ENCODE measurements around the gene CCNY. TPM values are rescaled to one million over a fixed set of nuclear protein-coding genes. Genes with fewer than 3 reads are reported as not detected.

Gene CCNY
- total and polyA plus RNA-seq, 8 donors = 5.8 to 99.6 (median 37.7) TPM

DNA sequence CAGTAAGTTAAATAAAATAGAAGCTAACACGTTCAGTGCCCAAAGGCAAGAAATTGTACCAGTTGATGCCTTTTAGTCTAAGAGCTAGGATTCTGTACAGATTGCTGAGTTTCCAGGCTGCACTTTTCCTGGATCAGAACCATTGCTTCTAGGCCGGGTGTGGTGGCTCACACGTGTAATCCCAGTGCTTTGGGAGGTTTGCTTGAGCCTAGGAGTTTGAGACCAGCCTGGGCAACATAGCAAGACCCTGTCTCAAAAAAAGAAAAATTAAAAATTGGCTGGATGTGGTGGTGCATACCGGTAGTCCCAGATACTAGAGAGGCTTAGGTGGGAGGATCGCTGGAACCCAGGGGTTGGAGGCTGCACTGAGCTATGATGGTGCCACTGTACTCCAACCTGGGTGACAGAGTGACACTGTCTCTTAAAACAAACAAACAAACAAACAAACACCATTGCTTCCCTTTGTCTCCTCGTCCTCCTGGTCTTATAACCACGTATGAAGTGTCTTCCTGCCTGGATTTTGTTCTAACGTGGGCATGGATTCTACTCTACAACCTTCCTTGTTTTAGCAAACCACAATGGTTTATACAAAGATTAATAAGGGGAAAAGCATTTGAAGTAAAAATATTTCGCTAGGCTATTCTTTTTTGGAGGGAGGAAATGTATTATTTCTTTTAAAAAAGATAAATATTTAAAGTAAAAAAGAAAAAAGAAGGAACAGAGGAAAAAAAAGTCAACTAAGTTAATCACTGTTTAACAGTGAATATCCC, 9.7 kb upstream of the CCNY start:
- 85 to 90% (median 87%) methylated on average over 9 of the region's 9 CpGs for WGBS, 5 donors
- TF ChIP-seq CTCF (IDR thresholded peaks at IDR 0.05) = no peak
- TF ChIP-seq POLR2AphosphoS5 (IDR thresholded peaks at IDR 0.05) = no peak
- no peak for TF ChIP-seq EP300 (IDR thresholded peaks at IDR 0.05)
- no peak for TF ChIP-seq POLR2A (IDR thresholded peaks at IDR 0.05)
- H3K27me3 ChIP-seq = no peaks in the 10 kb centered on the region
- intact Hi-C loops (cut with DNase I; ENCODE audit: low total_unique reads) = no loop called here
- peak overlapping the region in 1 of 5 donors; percentile 3 for H3K27ac ChIP-seq
- H3K4me3 ChIP-seq = no peak overlapping the region
- H3K4me1 ChIP-seq = peaks cover 0 to 42% (median 33%) of the 10 kb centered on the region in 4 donors
- no peak for DNase-seq
- H3K36me3 ChIP-seq = peaks cover 0 to 9% (median 3%) of the 10 kb centered on the region in 4 donors
- H3K9me3 ChIP-seq = peaks cover 0 to 6% (median 0%) of the 10 kb centered on the region in 4 donors

GRCh38 chr10:35327790-35328403, 8.4 kb upstream of the CCNY start:
- H3K27me3 ChIP-seq = no peaks in the 10 kb centered on the region
- peak overlapping the region in 3 of 5 donors; percentile 6 to 93 (median 8) for H3K27ac ChIP-seq
- intact Hi-C loops (cut with DNase I; ENCODE audit: low total_unique reads) = no loop called here
- TF ChIP-seq EP300 (IDR thresholded peaks at IDR 0.05) = no peak
- TF ChIP-seq POLR2AphosphoS5 (IDR thresholded peaks at IDR 0.05) = no peak
- no peak for TF ChIP-seq CTCF (IDR thresholded peaks at IDR 0.05)
- TF ChIP-seq POLR2A (IDR thresholded peaks at IDR 0.05) = no peak
- peaks cover 6 to 55% (median 44%) of the 10 kb centered on the region in 4 donors for H3K4me1 ChIP-seq
- peaks cover 0 to 1% (median 0%) of the 10 kb centered on the region in 4 donors for H3K9me3 ChIP-seq
- DNase-seq = no peak
- H3K36me3 ChIP-seq = peaks cover 0 to 2% (median 1%) of the 10 kb centered on the region in 4 donors
- no peak overlapping the region for H3K4me3 ChIP-seq
- WGBS, 5 donors = 62 to 76% (median 64%) methylated on average over 7 of the region's 7 CpGs

GRCh38 chr10:35328404-35329037, 7.8 kb upstream of the CCNY start:
- WGBS, 5 donors = 15 to 40% (median 29%) methylated on average over 2 of the region's 2 CpGs
- Histone ChIP-seq H3K27ac (peak overlapping the region in 2 of 5 donors; percentile 8 to 93), H3K36me3 (no peaks in the 10 kb centered on the region), H3K27me3 (no peaks in the 10 kb centered on the region), H3K9me3 (no peaks in the 10 kb centered on the region), H3K4me1 (peaks cover 10 to 61% (median 49%) of the 10 kb centered on the region in 4 donors), H3K4me3 (no peak overlapping the region)
- TF ChIP-seq CTCF (IDR thresholded peaks at IDR 0.05) (no peak), POLR2AphosphoS5 (IDR thresholded peaks at IDR 0.05) (no peak), EP300 (IDR thresholded peaks at IDR 0.05) (no peak), POLR2A (IDR thresholded peaks at IDR 0.05) (no peak)
- no peak for DNase-seq
- intact Hi-C loops (cut with DNase I; ENCODE audit: low total_unique reads) = no loop called here

GRCh38 chr10:35329520-35329919, 6.8 kb upstream of the CCNY start:
- no peaks in the 10 kb centered on the region for H3K27me3 ChIP-seq
- 44 to 69% (median 58%) methylated on average over 4 of the region's 4 CpGs for WGBS, 5 donors
- intact Hi-C loops (cut with DNase I; ENCODE audit: low total_unique reads) = no loop called here
- no peaks in the 10 kb centered on the region for H3K9me3 ChIP-seq
- no peaks in the 10 kb centered on the region for H3K36me3 ChIP-seq
- no peak overlapping the region for H3K4me3 ChIP-seq
- no peak for TF ChIP-seq CTCF (IDR thresholded peaks at IDR 0.05)
- peaks cover 20 to 71% (median 59%) of the 10 kb centered on the region in 4 donors for H3K4me1 ChIP-seq
- DNase-seq = no peak
- peak overlapping the region in 2 of 5 donors; percentile 93 to 96 for H3K27ac ChIP-seq
